ENCODE measurements around the gene OTULIN.

Gene OTULIN

GRCh38 chr5:14707811-14708390, 43.4 kb downstream of the OTULIN start:
- DNase-seq (ENCODE audit: low read depth) = no peak
- TF ChIP-seq POLR2A (IDR thresholded peaks at IDR 0.05; ENCODE audit: extremely low read depth, insufficient read length) (no peak), CTCF (IDR thresholded peaks at IDR 0.05; ENCODE audit: low read depth, low read length) (no peak), MYC (IDR thresholded peaks at IDR 0.05; ENCODE audit: low read depth, low read length) (no peak), MAX (IDR thresholded peaks at IDR 0.05; ENCODE audit: low read depth, low read length) (no peak)
- no peak overlapping the region for H3K4me3 ChIP-seq (ENCODE audit: low read depth, low read length)

- DNase-seq (ENCODE audit: low read depth) = no peak
- H3K4me3 ChIP-seq (ENCODE audit: low read depth, low read length) = no peak overlapping the region
- TF ChIP-seq CTCF (IDR thresholded peaks at IDR 0.05; ENCODE audit: low read depth, low read length) (no peak), MAX (IDR thresholded peaks at IDR 0.05; ENCODE audit: low read depth, low read length) (no peak), MYC (IDR thresholded peaks at IDR 0.05; ENCODE audit: low read depth, low read length) (no peak), POLR2A (IDR thresholded peaks at IDR 0.05; ENCODE audit: extremely low read depth, insufficient read length) (no peak)
These were observed 44.0 kb downstream of the OTULIN start for GRCh38 chr5:14708551-14708950.

GRCh38 chr5:14710313-14710994, 45.9 kb downstream of the OTULIN start:
- H3K4me3 ChIP-seq (ENCODE audit: low read depth, low read length) = no peak overlapping the region
- TF ChIP-seq MYC (IDR thresholded peaks at IDR 0.05; ENCODE audit: low read depth, low read length) (no peak), POLR2A (IDR thresholded peaks at IDR 0.05; ENCODE audit: extremely low read depth, insufficient read length) (no peak), MAX (IDR thresholded peaks at IDR 0.05; ENCODE audit: low read depth, low read length) (no peak), CTCF (IDR thresholded peaks at IDR 0.05; ENCODE audit: low read depth, low read length) (no peak)
- DNase-seq (ENCODE audit: low read depth) = no peak

GRCh38 chr5:14712131-14712530, 47.6 kb downstream of the OTULIN start:
- H3K4me3 ChIP-seq (ENCODE audit: low read depth, low read length) = no peak overlapping the region
- DNase-seq (ENCODE audit: low read depth) = no peak
- TF ChIP-seq MYC (IDR thresholded peaks at IDR 0.05; ENCODE audit: low read depth, low read length) (no peak), CTCF (IDR thresholded peaks at IDR 0.05; ENCODE audit: low read depth, low read length) (no peak), MAX (IDR thresholded peaks at IDR 0.05; ENCODE audit: low read depth, low read length) (no peak), POLR2A (IDR thresholded peaks at IDR 0.05; ENCODE audit: extremely low read depth, insufficient read length) (no peak)

- H3K4me3 ChIP-seq (ENCODE audit: low read depth, low read length) = no peak overlapping the region
- DNase-seq (ENCODE audit: low read depth) = no peak
- TF ChIP-seq CTCF (IDR thresholded peaks at IDR 0.05; ENCODE audit: low read depth, low read length) (no peak), MYC (IDR thresholded peaks at IDR 0.05; ENCODE audit: low read depth, low read length) (no peak), POLR2A (IDR thresholded peaks at IDR 0.05; ENCODE audit: extremely low read depth, insufficient read length) (no peak)
These were observed 48.1 kb downstream of the OTULIN start for GRCh38 chr5:14712666-14713065.
